Renal pelvis (tissue), 12 donors: ENCODE data around the gene GOLGA6L10. TPM values are rescaled to one million over a fixed set of nuclear protein-coding genes. Genes with fewer than 3 reads are reported as not detected.
"Not testable (repeated sequence)": the region's sequence is repeated elsewhere in the genome, so short reads cannot be mapped to it uniquely, and the experiment has no call there.

ENCODE experiments used
- DNase-seq: peaks from one replicate; pipeline ENCODE4 v3.0.0-alpha.2; 2013
- long read RNA-seq, 16 experiments: transcript quantifications; one replicate each; lab custom pipeline, GENCODE V29; 2026
- polyA plus RNA-seq, 3 donors: library from polyadenylated mRNA; unstranded; fragments of 120-200 nt; gene quantifications; one replicate each; pipeline ENCODE4 v1.2.1, GENCODE V29; 2013; ENCODE audit not compliant: insufficient read length in 3 of 3

GOLGA6L10 gene, protein sequence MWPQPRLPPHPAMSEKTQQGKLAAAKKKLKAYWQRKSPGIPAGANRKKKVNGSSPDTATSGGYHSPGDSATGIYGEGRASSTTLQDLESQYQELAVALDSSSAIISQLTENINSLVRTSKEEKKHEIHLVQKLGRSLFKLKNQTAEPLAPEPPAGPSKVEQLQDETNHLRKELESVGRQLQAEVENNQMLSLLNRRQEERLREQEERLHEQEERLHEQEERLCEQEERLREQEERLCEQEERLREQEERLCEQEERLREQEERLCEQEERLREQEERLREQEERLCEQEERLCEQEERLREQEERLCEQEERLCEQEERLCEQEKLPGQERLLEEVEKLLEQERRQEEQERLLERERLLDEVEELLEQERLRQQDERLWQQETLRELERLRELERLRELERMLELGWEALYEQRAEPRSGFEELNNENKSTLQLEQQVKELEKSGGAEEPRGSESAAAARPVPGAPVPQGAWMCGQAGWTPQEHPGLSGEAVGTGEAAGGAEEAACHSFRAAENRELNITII
- 10 to 100 TPM in 1 of 3 donors, 1 to 10 TPM in 1, under 1 TPM in 1; 0.57 to 15.9 (median 9.3) TPM for polyA plus RNA-seq
- long read RNA-seq, donor 1, partial matches to known transcripts, result 21 of 21 reads
- long read RNA-seq, donor 1, other reads (novel, unspliced or antisense), result 0 of 21 reads
- long read RNA-seq, donor 2, partial matches to known transcripts, result 14 of 14 reads
- long read RNA-seq, donor 2, other reads (novel, unspliced or antisense), result 0 of 14 reads
- long read RNA-seq, donor 3, partial matches to known transcripts, result 5 of 5 reads
- long read RNA-seq, donor 3, other reads (novel, unspliced or antisense), result 0 of 5 reads
- long read RNA-seq, donor 4, result 0 reads
- long read RNA-seq, donor 5, result 0 reads
- long read RNA-seq, donor 6, partial matches to known transcripts, result 46 of 46 reads
- long read RNA-seq, donor 6, other reads (novel, unspliced or antisense), result 0 of 46 reads
- long read RNA-seq, donor 7, partial matches to known transcripts, result 6 of 6 reads
- long read RNA-seq, donor 7, other reads (novel, unspliced or antisense), result 0 of 6 reads
- long read RNA-seq, donor 8, result 0 reads
- long read RNA-seq, donor 9, result 0 reads
- long read RNA-seq, donor 10, partial matches to known transcripts, result 35 of 35 reads
- long read RNA-seq, donor 10, other reads (novel, unspliced or antisense), result 0 of 35 reads
- long read RNA-seq, donor 11, result 0 reads
- long read RNA-seq, donor 12, partial matches to known transcripts, result 50 of 50 reads
- long read RNA-seq, donor 12, other reads (novel, unspliced or antisense), result 0 of 50 reads
- long read RNA-seq, donor 13, partial matches to known transcripts, result 31 of 31 reads
- long read RNA-seq, donor 13, other reads (novel, unspliced or antisense), result 0 of 31 reads
- long read RNA-seq, donor 14, result 0 reads
- long read RNA-seq, donor 15, result 0 reads
- long read RNA-seq, donor 16, partial matches to known transcripts, result 6 of 6 reads
- long read RNA-seq, donor 16, other reads (novel, unspliced or antisense), result 0 of 6 reads

DNA sequence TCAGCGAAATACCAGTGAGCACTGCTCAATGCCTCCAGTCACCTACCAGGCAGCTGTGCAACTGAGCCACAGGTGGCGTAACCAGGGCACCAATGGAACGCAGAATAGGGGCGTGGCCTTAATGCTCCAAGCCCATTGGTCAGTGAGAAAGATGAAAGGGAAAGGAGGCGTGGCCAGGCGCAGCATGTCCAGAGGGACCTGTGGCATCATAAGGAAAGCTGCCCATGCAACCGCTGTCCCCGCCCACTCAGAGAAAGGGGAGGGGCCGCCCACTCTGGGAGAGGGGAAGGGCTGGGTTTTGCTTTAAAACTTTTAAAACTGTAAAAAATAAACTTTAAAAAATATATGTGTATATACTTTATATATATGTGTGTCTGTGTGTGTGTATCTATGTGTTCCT, at the start of gene GOLGA6L10:
TSS of gene GOLGA6L10 (minus strand) at position 101 of the 400 bp plus-strand sequence. CDS start at position 1, 100 bp downstream.
- not testable (repeated sequence) for DNase-seq

DNA sequence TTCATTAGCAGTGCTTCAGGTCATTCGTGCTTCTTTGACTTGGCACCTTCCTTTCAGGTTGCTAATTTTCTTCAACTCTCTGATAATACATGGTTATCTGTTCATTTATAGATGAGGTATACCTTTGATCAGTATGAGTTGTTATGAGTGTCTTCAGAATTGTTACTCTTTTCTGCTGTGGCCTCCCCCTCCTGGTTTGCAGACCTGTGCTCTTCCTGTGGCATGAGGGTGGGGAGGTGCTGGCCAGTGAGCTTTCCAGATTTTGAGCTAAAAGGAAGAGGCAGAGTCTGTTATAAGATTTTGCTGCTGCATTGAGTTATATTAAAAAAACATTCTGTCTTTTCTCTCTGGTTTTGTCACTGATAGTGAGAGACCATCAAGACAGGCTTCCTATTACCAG, 49.5 kb upstream of the GOLGA6L10 start:
- DNase-seq, result no peak

DNA sequence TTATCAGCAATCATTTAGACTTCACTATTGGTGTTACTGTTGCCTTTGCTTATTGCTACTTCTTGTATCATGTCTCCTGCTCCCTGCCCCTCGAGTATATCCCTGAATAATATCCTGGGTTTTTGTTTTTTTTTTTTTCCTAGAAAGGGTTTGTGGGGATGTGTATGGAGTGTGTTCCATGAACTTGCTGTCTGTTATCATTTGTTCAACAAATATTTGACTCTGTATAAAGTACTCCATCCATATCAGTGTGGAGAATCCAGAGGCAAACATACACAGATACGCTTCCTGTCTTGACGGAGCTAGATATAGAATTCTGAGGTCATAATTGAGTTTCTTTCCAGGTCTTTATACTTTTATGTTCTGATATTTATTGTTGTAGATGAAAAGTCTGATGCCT, 48.5 kb upstream of the GOLGA6L10 start:
- DNase-seq, result no peak

DNA sequence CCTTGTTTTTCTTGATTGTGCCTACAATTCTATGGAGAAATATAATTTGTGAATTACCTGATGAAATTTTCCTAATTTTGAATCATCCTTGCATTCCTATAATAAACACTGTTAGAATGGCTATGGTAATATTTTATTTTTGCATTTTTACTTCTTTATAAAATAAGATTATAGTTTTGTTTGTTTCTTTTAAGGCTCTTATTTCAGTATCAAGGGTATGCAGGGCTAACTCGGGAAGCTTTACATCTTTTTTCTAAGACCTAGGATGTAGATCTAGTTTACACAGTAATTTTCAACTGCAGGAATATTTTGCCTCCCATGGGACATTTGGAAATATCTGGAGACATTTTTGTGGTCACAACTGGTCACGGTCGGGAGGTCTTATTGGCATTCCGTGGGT, 46.5 kb upstream of the GOLGA6L10 start:
- not testable (repeated sequence) for DNase-seq

DNA sequence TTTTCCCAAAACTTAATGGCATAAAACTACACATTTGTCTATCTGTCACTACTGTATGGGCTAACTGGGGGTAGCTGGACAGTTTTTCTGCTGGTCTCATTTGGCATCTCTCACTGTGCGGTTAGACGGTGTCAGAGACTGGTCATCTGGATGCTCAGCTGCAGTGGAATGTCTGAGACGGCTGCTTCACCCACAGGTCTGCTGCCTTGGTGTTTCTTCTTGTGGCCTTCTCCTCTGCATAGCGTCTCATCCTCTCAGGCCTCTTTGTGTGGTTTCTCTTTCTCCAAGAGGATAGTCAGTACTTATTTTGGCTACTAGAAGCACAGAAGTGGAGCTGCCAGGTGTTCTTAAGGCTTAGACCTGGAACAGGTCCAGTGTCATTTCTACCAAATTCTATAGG, 44.4 kb upstream of the GOLGA6L10 start:
- no peak for DNase-seq

DNA sequence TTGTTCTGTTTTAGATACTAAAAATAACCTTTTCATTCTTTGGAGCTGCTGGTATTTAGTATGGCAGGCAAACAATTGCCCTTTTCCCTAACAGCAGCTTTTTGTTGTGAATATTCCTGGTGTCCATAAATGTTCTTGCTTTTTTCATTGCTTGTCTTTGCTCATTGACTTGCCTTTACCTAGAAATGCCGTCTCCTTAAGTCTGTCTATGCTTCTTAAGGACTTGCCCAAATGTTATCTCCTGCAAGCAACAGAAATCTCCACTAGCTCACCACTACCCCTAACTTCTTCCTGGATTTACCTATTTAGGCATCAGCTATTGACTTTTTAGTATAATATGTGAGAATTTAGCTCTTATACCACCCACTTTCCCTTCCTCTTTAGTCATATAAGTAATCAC, 42.8 kb upstream of the GOLGA6L10 start:
- DNase-seq, result not testable (repeated sequence)

DNA sequence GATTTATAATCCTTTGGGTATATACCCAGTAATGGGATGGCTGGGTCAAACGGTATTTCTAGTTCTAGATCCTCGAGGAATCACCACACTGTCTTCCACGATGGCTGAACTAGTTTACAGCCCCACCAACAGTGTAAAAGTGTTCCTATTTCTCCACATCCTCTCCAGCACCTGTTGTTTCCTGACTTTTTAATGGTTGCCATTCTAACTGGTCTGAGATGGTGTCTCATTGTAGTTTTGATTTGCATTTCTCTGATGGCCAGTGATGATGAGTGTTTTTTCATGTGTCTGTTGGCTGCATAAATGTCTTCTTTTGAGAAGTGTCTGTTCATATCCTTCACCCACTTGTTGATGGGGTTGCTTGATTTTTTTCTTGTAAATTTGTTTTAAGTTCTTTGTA, 40.9 kb upstream of the GOLGA6L10 start:
- DNase-seq, result not testable (repeated sequence)

DNA sequence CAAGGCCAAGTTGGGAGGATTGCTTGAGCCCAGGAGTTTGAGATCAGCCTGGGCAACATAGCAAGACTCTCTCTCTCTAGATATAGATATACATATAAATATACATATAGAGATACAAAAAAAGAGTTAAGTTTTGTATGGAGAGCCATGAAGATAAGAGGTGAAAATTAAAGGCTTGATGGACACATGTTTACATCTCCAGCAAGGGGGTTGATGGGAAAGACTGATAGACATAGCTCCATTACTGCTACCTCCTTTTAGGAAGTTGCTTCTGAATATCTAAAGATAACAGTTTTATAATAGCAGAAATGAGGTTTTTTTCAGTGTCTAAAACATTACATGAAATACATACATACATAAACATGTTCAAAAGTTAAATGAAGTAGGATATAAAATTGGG, 37.9 kb upstream of the GOLGA6L10 start:
- DNase-seq, result not testable (repeated sequence)

DNA sequence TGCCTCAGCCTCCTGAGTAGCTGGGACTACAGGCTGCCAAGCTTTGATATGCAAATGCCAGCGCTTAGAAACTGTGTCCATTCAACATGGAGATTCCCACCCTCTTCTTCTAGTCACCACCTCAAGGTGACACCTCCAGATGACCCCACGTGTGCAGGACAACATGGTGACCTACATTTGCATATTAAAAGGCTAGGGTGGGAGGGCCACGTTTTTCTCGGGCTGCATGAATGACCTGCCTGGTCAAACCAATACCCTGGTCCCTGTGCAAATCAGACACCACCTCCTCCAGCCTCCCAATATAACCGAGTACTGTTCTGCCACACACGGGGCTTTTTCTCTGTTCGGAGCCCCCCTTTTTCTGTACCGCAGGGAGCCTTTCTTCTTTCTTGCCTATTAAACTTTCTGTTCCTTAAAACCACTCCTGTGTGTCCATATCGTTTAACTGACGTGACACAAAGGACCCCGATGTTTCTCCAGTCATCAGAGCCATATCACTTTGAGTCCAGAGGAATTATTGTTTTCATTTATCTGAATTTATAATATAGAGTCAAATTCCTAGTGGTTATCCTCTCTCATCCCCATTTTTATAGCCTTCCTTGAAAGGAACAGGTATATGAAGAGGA, 32.2 kb upstream of the GOLGA6L10 start:
- not testable (repeated sequence) for DNase-seq

DNA sequence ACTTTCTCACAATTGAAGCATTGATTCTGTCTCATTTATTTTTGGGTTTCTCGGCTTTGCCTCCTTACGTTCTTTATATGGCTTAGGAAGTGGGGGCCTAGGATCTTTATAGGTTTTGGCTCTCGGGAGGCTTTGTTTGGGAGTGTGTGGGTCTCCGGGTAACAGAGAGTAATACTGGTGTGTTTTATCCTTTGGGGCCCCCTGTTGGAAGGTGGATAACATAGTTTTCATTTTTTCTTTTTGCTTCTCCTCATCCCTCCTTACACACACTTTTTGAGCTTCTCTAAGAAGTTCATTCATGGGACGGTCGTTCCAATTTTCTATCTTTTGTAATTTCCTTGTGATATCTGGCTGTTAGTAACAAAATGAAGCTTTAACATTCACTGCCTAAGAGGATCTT, 30.3 kb upstream of the GOLGA6L10 start:
- DNase-seq, result not testable (repeated sequence)

DNA sequence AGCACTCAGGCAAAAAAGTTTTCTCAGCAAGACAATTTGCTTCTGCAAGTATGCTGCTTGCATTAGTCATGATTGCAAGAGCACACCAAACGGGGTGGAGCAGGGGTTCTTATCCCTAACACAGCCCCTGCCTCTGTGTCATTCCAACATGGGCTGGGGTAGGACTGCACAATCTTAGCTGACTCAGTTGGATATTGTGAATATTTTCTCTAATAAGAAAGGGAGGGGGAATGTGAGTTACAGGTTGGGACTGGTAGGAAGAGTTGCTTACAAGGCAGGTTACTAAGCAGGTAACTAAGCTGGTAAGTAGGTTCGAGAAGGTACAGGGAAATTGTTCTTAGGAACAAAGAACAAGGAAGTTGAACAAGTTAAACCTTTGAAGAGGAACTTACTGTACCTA, 24.4 kb upstream of the GOLGA6L10 start:
- not testable (repeated sequence) for DNase-seq

DNA sequence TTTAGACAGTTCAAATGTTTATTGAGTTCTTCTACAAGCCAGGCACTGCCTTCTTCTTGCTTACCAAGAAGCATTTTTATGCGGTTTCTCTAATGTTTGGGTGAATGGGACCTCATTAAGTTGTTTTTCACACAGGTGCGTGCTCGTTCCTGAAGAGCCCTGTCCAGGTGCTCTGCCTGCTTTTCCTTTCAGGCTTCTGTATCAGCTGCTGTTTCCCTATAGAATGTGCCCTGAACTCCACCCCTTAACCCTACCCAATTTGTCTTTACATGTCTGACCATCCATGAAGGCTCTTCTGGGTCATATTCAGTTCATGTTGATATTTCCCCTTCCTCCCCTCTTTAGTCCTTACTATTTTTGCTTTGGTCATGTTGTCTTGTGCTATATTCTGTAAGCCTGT, 22.4 kb upstream of the GOLGA6L10 start:
- DNase-seq, result no peak

DNA sequence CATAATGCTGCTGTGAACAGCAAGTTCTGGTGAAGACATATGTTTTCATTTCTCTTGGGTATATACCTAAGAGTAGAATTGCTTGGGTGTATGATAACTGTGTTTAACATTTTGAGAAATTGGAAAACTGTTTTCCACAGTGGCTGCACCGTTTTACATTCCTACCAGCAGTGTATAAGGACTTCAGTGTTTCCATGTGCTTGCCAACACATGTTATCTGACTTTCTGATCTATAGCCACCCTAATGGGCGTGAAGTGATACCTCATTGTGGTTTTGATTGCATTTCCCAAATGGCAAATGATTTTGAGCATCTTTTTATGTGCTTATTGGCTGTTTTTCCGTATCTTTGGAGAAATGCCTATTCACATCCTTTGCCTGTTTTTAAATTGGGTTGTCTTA, 18.5 kb upstream of the GOLGA6L10 start:
- DNase-seq, result not testable (repeated sequence)

DNA sequence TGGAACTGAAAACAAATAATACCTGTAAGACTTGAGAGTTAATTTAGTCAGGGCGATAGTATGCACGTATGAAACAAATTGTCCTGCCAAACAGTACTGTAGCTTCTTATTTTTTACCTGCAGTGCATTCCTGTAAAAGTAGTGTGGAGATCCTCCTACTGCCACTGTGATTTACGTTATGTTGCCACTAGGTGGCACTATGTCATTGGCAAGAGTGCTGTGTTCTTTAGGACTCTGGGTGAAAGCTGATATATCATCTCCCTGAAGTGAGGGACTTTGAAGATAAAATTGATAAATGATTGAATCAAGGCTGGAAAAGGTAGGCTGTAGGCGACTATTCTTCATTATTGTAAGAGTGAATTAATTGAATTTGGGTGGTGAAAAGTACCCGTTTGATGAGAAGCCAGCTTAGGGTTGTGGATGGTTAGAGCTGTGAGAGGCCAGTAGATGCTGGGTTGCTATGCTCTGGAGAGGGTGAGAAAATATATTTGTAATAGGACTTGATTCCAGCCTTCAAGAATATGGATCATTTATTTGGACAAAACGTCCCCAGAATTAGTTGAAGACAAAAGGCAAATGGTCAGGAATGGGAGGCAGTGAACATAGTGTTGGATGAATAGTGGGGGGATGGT, 16.5 kb upstream of the GOLGA6L10 start:
- DNase-seq, result not testable (repeated sequence)

DNA sequence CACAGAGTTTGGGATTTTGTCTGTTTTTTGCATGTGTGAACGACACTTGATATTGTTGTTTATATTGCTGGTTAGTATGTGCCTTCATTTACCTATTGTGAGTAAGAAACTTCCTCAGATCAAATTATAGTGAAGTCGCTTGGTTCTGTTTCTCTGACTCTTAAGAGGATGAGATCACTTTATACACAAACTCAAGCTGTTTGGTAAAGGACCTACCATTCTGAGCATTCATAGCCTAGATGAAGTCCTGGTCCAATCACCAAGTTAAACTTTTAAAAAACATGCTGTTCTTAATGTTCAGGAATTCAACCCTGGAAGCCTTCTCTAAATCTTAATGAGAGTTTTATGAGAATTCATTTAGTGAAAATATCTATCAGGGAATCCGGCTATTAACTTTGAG, 15.3 kb upstream of the GOLGA6L10 start:
- DNase-seq, result not testable (repeated sequence)

DNA sequence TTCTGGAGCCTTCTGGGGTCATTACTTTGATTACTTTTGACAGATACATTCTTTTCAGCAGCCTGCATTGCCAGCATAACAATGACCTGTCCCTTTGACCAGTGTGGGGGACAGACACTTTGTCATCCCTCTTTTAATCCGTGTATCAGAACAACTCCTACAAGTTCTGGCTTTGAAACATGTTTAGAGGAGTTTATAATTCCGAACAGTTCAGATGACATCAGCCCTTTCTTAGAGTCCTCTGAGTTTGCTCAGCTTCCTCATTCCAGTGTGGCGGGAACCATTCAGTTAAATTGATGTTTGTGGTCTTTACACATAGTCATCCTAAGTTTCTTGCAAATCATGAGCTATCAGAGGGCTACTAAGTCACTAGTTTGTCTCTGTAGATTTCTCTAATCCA, 13.5 kb upstream of the GOLGA6L10 start:
- DNase-seq, result not testable (repeated sequence)

DNA sequence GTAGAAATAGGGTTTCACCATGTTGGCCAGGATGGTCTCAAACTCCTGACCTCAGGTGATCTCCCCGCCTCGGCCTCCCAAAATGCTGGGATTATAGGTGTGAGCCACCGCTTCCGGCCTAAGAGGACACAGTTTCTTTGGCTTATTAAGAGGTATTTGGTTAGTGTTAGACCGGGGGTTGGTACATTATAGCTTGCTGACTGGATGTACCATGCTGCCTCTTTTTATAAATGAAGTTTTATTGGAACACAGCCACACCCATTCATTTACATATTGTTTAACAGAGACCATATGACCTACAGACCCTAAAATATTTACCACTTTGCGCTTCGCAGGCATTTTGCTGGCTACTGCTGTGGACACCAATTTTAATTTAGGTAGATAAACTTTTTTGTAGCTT, 11.3 kb upstream of the GOLGA6L10 start:
- not testable (repeated sequence) for DNase-seq

DNA sequence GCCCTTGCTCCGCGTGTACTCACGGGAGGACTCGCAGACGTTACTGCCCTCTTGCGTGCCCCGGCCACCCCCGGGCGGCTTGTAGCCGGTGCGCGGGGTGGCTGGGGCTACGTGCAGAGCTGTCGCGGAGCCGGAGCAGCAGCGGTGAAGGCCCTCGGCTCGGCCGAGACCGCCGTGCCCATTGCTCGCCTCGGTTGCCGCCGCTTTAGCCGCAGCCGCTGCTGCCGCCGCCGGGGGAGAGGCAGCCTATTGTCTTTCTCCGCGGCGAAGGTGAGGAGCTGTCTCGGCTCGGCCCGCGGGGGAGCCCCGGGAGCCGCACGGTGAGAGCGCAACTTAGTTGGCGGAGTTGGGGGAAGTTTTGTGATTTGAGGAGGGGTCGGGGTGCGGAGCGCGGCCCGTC, 5.8 kb upstream of the GOLGA6L10 start:
- not testable (repeated sequence) for DNase-seq

DNA sequence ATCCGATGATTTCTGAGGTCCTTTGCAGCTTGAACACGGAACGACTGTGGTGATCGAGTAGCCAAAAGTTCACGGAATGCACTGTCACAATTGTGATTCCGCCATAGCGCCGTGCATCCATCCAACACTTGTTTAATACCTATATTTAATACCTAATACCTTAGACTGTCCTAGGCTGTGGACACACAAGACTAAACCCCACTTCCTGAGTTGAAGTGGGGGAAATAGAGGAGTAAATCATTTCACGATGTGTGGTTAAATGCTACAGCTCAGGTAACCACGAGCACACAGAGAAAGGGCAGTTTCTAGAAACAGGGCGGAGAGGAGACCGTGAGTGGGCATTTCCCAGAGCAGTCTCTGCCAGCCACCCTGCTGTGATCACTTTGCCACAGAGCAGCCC, 5.3 kb upstream of the GOLGA6L10 start:
- DNase-seq, result not testable (repeated sequence)

DNA sequence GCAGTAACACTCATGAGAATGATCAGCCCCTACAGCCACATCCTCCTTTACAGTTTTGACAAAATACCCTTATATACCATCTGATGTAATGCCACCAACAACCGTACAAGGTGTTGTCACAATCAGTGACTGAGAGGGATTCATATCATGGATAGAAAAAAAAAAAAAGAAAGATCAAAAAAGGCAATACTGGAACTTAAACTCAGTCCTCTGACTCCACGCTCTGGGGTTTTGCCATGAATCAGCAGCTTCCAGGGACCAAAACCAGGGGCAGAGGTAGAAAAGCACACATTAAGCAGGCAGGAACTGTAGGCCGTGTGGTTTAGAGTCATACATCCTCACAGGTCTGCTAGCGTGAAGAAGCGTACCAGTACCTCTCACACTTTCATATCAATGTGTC, 1.6 kb downstream of the GOLGA6L10 start:
- DNase-seq, result not testable (repeated sequence)
